A549 (cell line): ENCODE measurements around the gene STXBP6.

ENCODE experiments used
- CBX8 ChIP-seq: fragments of 200-600 bp; sonication (generic); IDR thresholded peaks from 2 replicates; pipeline ENCODE4 v1.6.1; 2016
- CTCF ChIP-seq: fragments of >200 bp; sonication (Bioruptor Twin); formaldehyde crosslinking; IDR thresholded peaks from 3 replicates; pipeline ENCODE4 v1.5.1; 2016
- E2F6 ChIP-seq: IDR thresholded peaks from 2 replicates; pipeline ENCODE4 v1.6.1; 2012; ENCODE audit warnings: low read depth, borderline replicate concordance
- EHMT2 ChIP-seq: fragments of 200-600 bp; sonication (generic); IDR thresholded peaks from 2 replicates; pipeline ENCODE4 v1.6.1; 2016; ENCODE audit warnings: antibody characterized with exemption, low read depth, mild to moderate bottlenecking, moderate library complexity
- EP300 ChIP-seq, 2 experiments: fragments of >200 bp; sonication (Bioruptor Twin); formaldehyde crosslinking; IDR thresholded peaks; 2 replicates in 1 of 2; 3 replicates in 1 of 2; pipeline ENCODE4 v1.6.1; 2016 to 2017
- GATA3 ChIP-seq: IDR thresholded peaks from 2 replicates; pipeline ENCODE4 v1.6.1; 2012; ENCODE audit warnings: borderline replicate concordance
- MAZ ChIP-seq: fragments of 150-350 bp; IDR thresholded peaks from 2 replicates; pipeline ENCODE4 v1.6.1; 2014; ENCODE audit warnings: antibody characterized with exemption, low read depth, low read length, borderline replicate concordance
- PBX3 ChIP-seq: IDR thresholded peaks from 2 replicates; pipeline ENCODE4 v1.6.1; 2012
- POLR2A ChIP-seq: IDR thresholded peaks from 2 replicates; pipeline ENCODE4 v1.6.1; 2012; ENCODE audit warnings: mild to moderate bottlenecking, low read length
- RCOR1 ChIP-seq: fragments of 150-350 bp; IDR thresholded peaks from 2 replicates; pipeline ENCODE4 v1.6.1; 2014; ENCODE audit warnings: antibody characterized with exemption, low read length, low read depth
- REST ChIP-seq: fragments of 200-600 bp; sonication (generic); IDR thresholded peaks from 2 replicates; pipeline ENCODE4 v1.6.1; 2016; ENCODE audit warnings: antibody characterized with exemption, mild to moderate bottlenecking, moderate library complexity
- RNF2 ChIP-seq: fragments of 200-600 bp; sonication (generic); IDR thresholded peaks from 2 replicates; pipeline ENCODE4 v1.6.1; 2016; ENCODE audit warnings: low read depth, mild to moderate bottlenecking, antibody characterized with exemption, moderate library complexity, borderline replicate concordance
- USF2 ChIP-seq: fragments of 450-650 bp; IDR thresholded peaks from 2 replicates; pipeline ENCODE4 v1.6.1; 2014; ENCODE audit warnings: antibody characterized with exemption

- TF ChIP-seq REST = no peak
- no peak for TF ChIP-seq RCOR1
- TF ChIP-seq CBX8 = no peak
- TF ChIP-seq CTCF = no peak
- TF ChIP-seq RNF2 = no peak
- no peak for TF ChIP-seq USF2
- no peak for TF ChIP-seq E2F6
- TF ChIP-seq EHMT2 = no peak
- no peak for TF ChIP-seq PBX3
- TF ChIP-seq POLR2A = no peak
- no peak for TF ChIP-seq EP300 (IDR thresholded peaks at IDR 0.05)
- TF ChIP-seq MAZ = no peak
- no peak for TF ChIP-seq GATA3
Observed at GRCh38 chr14:24802236-24802635, 247.7 kb downstream of the STXBP6 start.
